Suprapubic skin (tissue), 4 donors: ENCODE data around the gene ADAMTS10. TPM values are rescaled to one million over a fixed set of nuclear protein-coding genes. Genes with fewer than 3 reads are reported as not detected.

ENCODE experiments used
- DNase-seq, 2 donors: peaks; one replicate each; pipeline ENCODE4 v3.0.0-alpha.2; 2019; ENCODE audit warnings: low spot score in 2 of 2
- H3K27ac ChIP-seq: fragments of 200-600 bp; sonication (generic); one replicate; pipeline ENCODE4 v1.5.1; 2019
- H3K27me3 ChIP-seq: fragments of 200-600 bp; sonication (generic); one replicate; pipeline ENCODE4 v1.5.1; 2019
- H3K36me3 ChIP-seq: fragments of 200-600 bp; sonication (generic); one replicate; pipeline ENCODE4 v1.5.1; 2019
- H3K4me1 ChIP-seq: fragments of 200-600 bp; sonication (generic); one replicate; pipeline ENCODE4 v1.5.1; 2019
- H3K4me3 ChIP-seq: fragments of 200-600 bp; sonication (generic); one replicate; pipeline ENCODE4 v1.5.1; 2019; ENCODE audit warnings: mild to moderate bottlenecking
- H3K9me3 ChIP-seq: fragments of 200-600 bp; sonication (generic); one replicate; pipeline ENCODE4 v1.5.1; 2019
- EP300 ChIP-seq: sonication (generic); formaldehyde crosslinking; IDR thresholded peaks from one replicate; pipeline ENCODE4 v1.6.1; 2017; ENCODE audit warnings: antibody characterized with exemption
- POLR2A ChIP-seq, 2 donors: fragments of 450-650 bp; IDR thresholded peaks; one replicate each; pipeline ENCODE4 v1.6.1; 2017; ENCODE audit warnings: antibody characterized with exemption in 2 of 2, mild to moderate bottlenecking in 2 of 2, moderate library complexity in 2 of 2
- POLR2AphosphoS5 ChIP-seq, 3 donors: sonication (generic); formaldehyde crosslinking; IDR thresholded peaks; one replicate each; pipeline ENCODE4 v1.6.1; 2017; ENCODE audit warnings: antibody characterized with exemption in 3 of 3
- WGBS: methylation state at CpG from one replicate; pipeline ENCODE4 v1.1.5; 2018; 5-methylcytosine and 5-hydroxymethylcytosine counted together
- total RNA-seq, 4 donors: library from RNA; depleted of rRNA; stranded (reverse); fragments of >200 nt; gene quantifications; one replicate each; pipeline ENCODE4 v1.1.0, GENCODE V29; 2016
- TF ChIP-seq, protein P1 (sequence below), 2 donors: fragments of 200-600 bp in 1 of 2; fragments of 450-650 bp in 1 of 2; sonication (generic) in 1 of 2; IDR thresholded peaks; one replicate each; pipeline ENCODE4 v1.5.1; 2016 to 2019; ENCODE audit warnings: antibody characterized with exemption in 2 of 2, mild to moderate bottlenecking in 1 of 2, moderate library complexity in 1 of 2

The ADAMTS10 gene
- total RNA-seq, 4 donors from 2014 or later = 1.8 to 39.6 (median 6.2) TPM

DNA sequence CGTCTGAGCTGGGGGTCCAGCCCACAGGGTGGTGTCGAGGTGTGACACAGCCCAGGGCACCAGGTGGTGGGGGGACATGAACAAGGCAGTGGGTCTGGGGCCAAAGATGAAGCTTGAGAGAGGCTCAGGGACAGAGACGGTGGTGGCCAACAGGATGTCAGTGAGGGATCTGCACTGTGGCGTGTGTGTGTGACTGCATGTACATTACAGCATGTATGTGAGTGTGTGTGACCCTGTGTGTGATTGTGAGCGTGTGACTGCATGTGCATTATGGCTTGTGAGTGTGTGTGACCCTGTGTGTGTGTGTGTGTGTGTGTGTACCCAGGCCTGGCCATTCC lies 1.6 kb downstream of the ADAMTS10 start:
- DNase-seq = no peak
- WGBS = 63% methylated on average over 5 of the region's 5 CpGs
- Histone ChIP-seq H3K27me3 (no peaks in the 10 kb centered on the region), H3K27ac (no peak overlapping the region), H3K9me3 (peaks cover 5% of the 10 kb centered on the region), H3K36me3 (peaks cover 9% of the 10 kb centered on the region), H3K4me3 (peak overlapping the region; percentile 56), H3K4me1 (peaks cover 49% of the 10 kb centered on the region)
- no peak for TF ChIP-seq EP300
- TF ChIP-seq POLR2A (IDR thresholded peaks at IDR 0.05) = no peak
- TF ChIP-seq, protein P1, sequence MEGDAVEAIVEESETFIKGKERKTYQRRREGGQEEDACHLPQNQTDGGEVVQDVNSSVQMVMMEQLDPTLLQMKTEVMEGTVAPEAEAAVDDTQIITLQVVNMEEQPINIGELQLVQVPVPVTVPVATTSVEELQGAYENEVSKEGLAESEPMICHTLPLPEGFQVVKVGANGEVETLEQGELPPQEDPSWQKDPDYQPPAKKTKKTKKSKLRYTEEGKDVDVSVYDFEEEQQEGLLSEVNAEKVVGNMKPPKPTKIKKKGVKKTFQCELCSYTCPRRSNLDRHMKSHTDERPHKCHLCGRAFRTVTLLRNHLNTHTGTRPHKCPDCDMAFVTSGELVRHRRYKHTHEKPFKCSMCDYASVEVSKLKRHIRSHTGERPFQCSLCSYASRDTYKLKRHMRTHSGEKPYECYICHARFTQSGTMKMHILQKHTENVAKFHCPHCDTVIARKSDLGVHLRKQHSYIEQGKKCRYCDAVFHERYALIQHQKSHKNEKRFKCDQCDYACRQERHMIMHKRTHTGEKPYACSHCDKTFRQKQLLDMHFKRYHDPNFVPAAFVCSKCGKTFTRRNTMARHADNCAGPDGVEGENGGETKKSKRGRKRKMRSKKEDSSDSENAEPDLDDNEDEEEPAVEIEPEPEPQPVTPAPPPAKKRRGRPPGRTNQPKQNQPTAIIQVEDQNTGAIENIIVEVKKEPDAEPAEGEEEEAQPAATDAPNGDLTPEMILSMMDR (IDR thresholded peaks at IDR 0.05) = no peak
- TF ChIP-seq POLR2AphosphoS5 (IDR thresholded peaks at IDR 0.05) = no peak

DNA sequence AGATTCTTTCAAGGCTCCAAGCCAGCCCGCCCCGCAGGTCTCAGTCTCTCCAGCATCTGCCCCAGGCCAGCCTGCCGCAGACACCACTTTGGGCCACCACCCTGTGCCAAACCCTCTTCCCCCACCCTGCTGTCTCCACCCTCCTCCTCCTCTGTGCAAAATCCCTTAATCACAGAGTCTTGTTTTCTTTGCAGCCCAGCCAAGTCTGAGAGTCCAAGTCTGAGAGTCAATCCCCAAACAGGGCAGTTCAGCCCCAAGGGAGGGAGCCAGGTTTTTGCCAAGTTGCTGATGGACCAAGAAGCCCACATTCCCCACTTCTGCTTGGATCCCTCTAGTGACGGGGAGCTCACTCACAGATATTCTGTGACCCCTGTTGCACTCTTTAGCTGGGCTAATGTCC lies 3.1 kb downstream of the ADAMTS10 start:
- DNase-seq = no peak
- Histone ChIP-seq H3K4me1 (peaks cover 49% of the 10 kb centered on the region), H3K4me3 (no peak overlapping the region), H3K27me3 (no peaks in the 10 kb centered on the region), H3K27ac (no peak overlapping the region), H3K36me3 (peaks cover 23% of the 10 kb centered on the region), H3K9me3 (peaks cover 5% of the 10 kb centered on the region)
- TF ChIP-seq, protein P1 (IDR thresholded peaks at IDR 0.05) = no peak
- TF ChIP-seq POLR2AphosphoS5 (IDR thresholded peaks at IDR 0.05) (no peak), POLR2A (IDR thresholded peaks at IDR 0.05) (no peak), EP300 (no peak)
- WGBS = 47% methylated on average over 4 of the region's 4 CpGs

DNA sequence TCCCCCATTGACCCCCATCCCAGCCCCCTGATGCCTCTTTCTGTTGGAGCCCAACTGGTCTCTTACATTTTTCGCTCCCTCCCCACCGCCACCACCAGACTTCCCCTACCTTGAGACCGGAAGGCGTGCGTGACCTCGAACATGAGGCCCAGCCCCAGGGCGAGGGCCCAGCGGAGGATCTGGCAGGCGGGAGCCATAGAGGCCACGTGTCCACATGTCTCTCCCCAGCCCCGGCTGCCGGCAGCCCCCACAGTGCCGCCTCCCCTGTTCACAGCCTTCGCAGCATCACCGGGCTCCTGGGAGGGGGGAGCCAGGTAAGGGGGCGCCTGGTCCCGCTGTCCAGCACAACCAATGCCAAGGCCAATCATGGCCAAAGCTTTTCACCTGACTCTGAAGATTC lies 5.0 kb downstream of the ADAMTS10 start:
- WGBS = 92% methylated on average over 17 of the region's 17 CpGs
- TF ChIP-seq POLR2AphosphoS5 (IDR thresholded peaks at IDR 0.05) (no peak), EP300 (no peak), POLR2A (IDR thresholded peaks at IDR 0.05) (no peak)
- TF ChIP-seq, protein P1 (IDR thresholded peaks at IDR 0.05) = no peak
- peaks cover 34% of the 10 kb centered on the region for H3K36me3 ChIP-seq

DNA sequence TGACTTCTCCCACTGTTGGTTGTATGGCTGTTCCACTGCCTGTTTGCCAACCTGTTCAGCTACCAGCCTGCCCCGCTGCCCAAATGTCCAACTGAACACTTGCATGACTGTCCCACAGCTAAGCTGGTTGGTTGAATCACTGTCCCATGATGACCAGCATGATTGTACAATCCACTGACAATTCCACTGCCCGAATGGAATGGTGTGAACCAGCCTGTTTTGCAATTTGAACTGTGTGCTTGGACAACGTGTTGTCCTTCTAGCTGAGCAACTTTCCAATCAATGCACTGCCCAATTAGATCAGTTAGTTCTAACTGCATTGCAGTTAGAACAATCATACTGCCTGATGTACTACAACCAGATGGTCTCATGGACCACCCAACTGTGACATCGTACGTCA lies 8.7 kb downstream of the ADAMTS10 start:
- Histone ChIP-seq H3K36me3 (peaks cover 47% of the 10 kb centered on the region), H3K4me1 (peaks cover 4% of the 10 kb centered on the region), H3K27ac (no peak overlapping the region), H3K4me3 (no peak overlapping the region), H3K9me3 (peaks cover 5% of the 10 kb centered on the region), H3K27me3 (no peaks in the 10 kb centered on the region)
- no peak for DNase-seq
- 95% methylated on average over 5 of the region's 5 CpGs for WGBS
- no peak for TF ChIP-seq POLR2AphosphoS5 (IDR thresholded peaks at IDR 0.05)
- TF ChIP-seq, protein P1 (IDR thresholded peaks at IDR 0.05) = no peak
- no peak for TF ChIP-seq POLR2A (IDR thresholded peaks at IDR 0.05)
- no peak for TF ChIP-seq EP300

More for the DNA sequence above, 5.0 kb downstream of the ADAMTS10 start:
- peaks cover 31% of the 10 kb centered on the region for H3K4me1 ChIP-seq
- H3K9me3 ChIP-seq = peaks cover 5% of the 10 kb centered on the region
- H3K4me3 ChIP-seq = no peak overlapping the region
- no peak overlapping the region for H3K27ac ChIP-seq
- DNase-seq = no peak
- no peaks in the 10 kb centered on the region for H3K27me3 ChIP-seq

DNA sequence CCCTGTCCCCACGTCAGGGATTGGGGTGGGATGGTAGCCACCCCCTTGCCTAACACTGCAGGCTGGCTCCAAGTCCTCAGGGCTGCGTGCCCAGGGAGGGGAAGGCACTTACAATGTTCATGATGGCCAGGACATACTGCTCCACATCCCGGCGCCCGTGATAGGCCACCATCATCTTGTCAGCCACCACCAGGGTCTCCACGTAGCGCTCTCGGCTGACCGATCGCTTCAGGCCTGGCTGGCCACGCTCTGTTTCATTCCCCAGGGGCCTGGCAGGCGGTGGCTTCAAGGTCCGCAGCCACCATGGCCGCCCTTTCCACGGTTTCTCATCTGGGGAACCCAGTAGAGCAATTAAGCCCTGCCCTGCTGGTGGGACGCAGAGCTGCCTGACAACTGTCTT lies 9.7 kb downstream of the ADAMTS10 start:
- TF ChIP-seq POLR2A (IDR thresholded peaks at IDR 0.05) = no peak
- TF ChIP-seq, protein P1 (IDR thresholded peaks at IDR 0.05) = no peak
- no peak for TF ChIP-seq POLR2AphosphoS5 (IDR thresholded peaks at IDR 0.05)
- no peak for TF ChIP-seq EP300
- no peak for DNase-seq
- no peak overlapping the region for H3K27ac ChIP-seq
- H3K27me3 ChIP-seq = no peaks in the 10 kb centered on the region
- H3K36me3 ChIP-seq = peaks cover 57% of the 10 kb centered on the region
- WGBS = 100% methylated on average over 6 of the region's 16 CpGs
- peaks cover 4% of the 10 kb centered on the region for H3K4me1 ChIP-seq
- no peak overlapping the region for H3K4me3 ChIP-seq
- peaks cover 5% of the 10 kb centered on the region for H3K9me3 ChIP-seq
